H1 (cell line): ENCODE results near the gene RSPH6A. TPM values are rescaled to one million over a fixed set of nuclear protein-coding genes. Genes with fewer than 3 reads are reported as not detected.
A peak's percentile ranks its signal among the peaks of the same experiment; 100 is the strongest.

ENCODE experiments used
- CTCF ChIA-PET: fragments of 300-600 bp; sonication (Branson Sonifier 250); formaldehyde crosslinking; loops from one replicate; lab custom pipeline; 2021; ENCODE audit not compliant: partially characterized antibody; lab: Charles Lee
- POLR2A ChIA-PET: fragments of 300-600 bp; sonication (Branson Sonifier 250); formaldehyde crosslinking; loops from one replicate; lab custom pipeline; 2021; ENCODE audit warnings: inconsistent platforms; ENCODE audit not compliant: partially characterized antibody; lab: Charles Lee
- DNase-seq, 2 experiments: peaks; one replicate each; pipeline versions ENCODE4 v3.0.0 to v3.0.0-alpha.2; 2010 to 2022; ENCODE audit warnings: low spot score in 2 of 2, low read depth in 1 of 2, mixed read lengths in 1 of 2
- FAIRE-seq: peaks from 2 replicates; lab custom pipeline; 2011; peaks lifted over from hg19 to GRCh38; lab: Jason Lieb, UNC
- H2AFZ ChIP-seq: 2 replicates; pipeline ENCODE4 v1.8.1; 2012; ENCODE audit warnings: low read length, inconsistent platforms
- H2AK5ac ChIP-seq: 2 replicates; pipeline ENCODE4 v1.6.1; 2013; ENCODE audit warnings: low read depth, low read length
- H2BK120ac ChIP-seq: replicated peaks from 2 replicates; pipeline ENCODE3; 2013; ENCODE audit warnings: low read depth, low read length, inconsistent platforms
- H2BK12ac ChIP-seq: 2 replicates; pipeline ENCODE4 v1.6.1; 2013; ENCODE audit warnings: low read depth, low read length
- H2BK15ac ChIP-seq: 2 replicates; pipeline ENCODE4 v1.6.1; 2013; ENCODE audit warnings: low read length
- H2BK20ac ChIP-seq: 2 replicates; pipeline ENCODE4 v1.6.1; 2013; ENCODE audit warnings: low read length
- H2BK5ac ChIP-seq: 2 replicates; pipeline ENCODE4 v1.6.1; 2013; ENCODE audit warnings: low read depth, low read length
- H3K14ac ChIP-seq: 2 replicates; pipeline ENCODE4 v1.6.1; 2013; ENCODE audit warnings: inconsistent platforms; ENCODE audit not compliant: insufficient read length
- H3K18ac ChIP-seq: 2 replicates; pipeline ENCODE4 v1.6.1; 2013; ENCODE audit warnings: low read length; ENCODE audit errors: extremely low read depth
- H3K23ac ChIP-seq: 2 replicates; pipeline ENCODE4 v1.6.1; 2013; ENCODE audit warnings: inconsistent platforms; ENCODE audit not compliant: insufficient read length
- H3K23me2 ChIP-seq: 2 replicates; pipeline ENCODE4 v1.6.1; 2013; ENCODE audit warnings: low read depth, low read length
- H3K27ac ChIP-seq: 2 replicates; pipeline ENCODE4 v1.6.1; 2011; ENCODE audit warnings: low read depth, low read length, inconsistent platforms
- H3K27me3 ChIP-seq, 4 experiments: replicated peaks in 1 of 4; 1 replicate in 1 of 4; 2 replicates in 3 of 4; pipeline versions ENCODE4 v1.6.1 to v1.8.1; 2011 to 2013; ENCODE audit warnings: low read length in 3 of 4, mild to moderate bottlenecking in 3 of 4, inconsistent platforms in 2 of 4, mixed read lengths in 2 of 4, moderate library complexity in 1 of 4; ENCODE audit not compliant: control insufficient read depth in 3 of 4, insufficient read depth in 3 of 4; ENCODE audit errors: extremely low read depth in 1 of 4
- H3K36me3 ChIP-seq, 4 experiments: 2 replicates each; pipeline versions ENCODE4 v1.6.1 to v1.8.1; 2011 to 2013; ENCODE audit warnings: mild to moderate bottlenecking in 4 of 4, low read length in 3 of 4, moderate library complexity in 2 of 4, control low read depth in 1 of 4, inconsistent platforms in 1 of 4; ENCODE audit not compliant: insufficient read depth in 4 of 4, control insufficient read depth in 2 of 4
- H3K4ac ChIP-seq: replicated peaks from 2 replicates; pipeline ENCODE3; 2013; ENCODE audit warnings: low read length, low read depth, mixed read lengths, inconsistent platforms; ENCODE audit not compliant: insufficient read length
- H3K4me1 ChIP-seq, 4 experiments: replicated peaks in 1 of 4; 1 replicate in 1 of 4; 2 replicates in 3 of 4; pipeline versions ENCODE4 v1.6.1 to v1.8.1; 2011 to 2013; ENCODE audit warnings: low read length in 3 of 4, inconsistent platforms in 2 of 4, mixed read lengths in 1 of 4; ENCODE audit not compliant: insufficient read depth in 4 of 4, control insufficient read depth in 3 of 4
- H3K4me2 ChIP-seq, 2 experiments: 2 replicates each; pipeline versions ENCODE4 v1.6.1 to v1.8.1; 2011 to 2013; ENCODE audit warnings: low read depth in 2 of 2, low read length in 2 of 2, control low read depth in 1 of 2, inconsistent platforms in 1 of 2, mild to moderate bottlenecking in 1 of 2; ENCODE audit not compliant: insufficient read depth in 1 of 2
- H3K4me3 ChIP-seq, 4 experiments: fragments of 200-600, 300-600 bp in 1 of 4; sonication (generic), shearing (Covaris generic), sonication (Bioruptor Twin) in 1 of 4; 2 replicates each; pipeline versions ENCODE4 v1.5.1 to v1.8.1; 2011 to 2016; ENCODE audit warnings: low read length in 4 of 4, low read depth in 3 of 4, control low read depth in 2 of 4, inconsistent platforms in 2 of 4, mild to moderate bottlenecking in 2 of 4, mixed read lengths in 1 of 4, moderate library complexity in 1 of 4; ENCODE audit not compliant: insufficient read depth in 2 of 4; ENCODE audit errors: extremely low read depth in 1 of 4
- H3K56ac ChIP-seq: replicated peaks from 2 replicates; pipeline ENCODE3; 2013; ENCODE audit warnings: low read depth, mild to moderate bottlenecking, mixed read lengths, low read length, inconsistent platforms; ENCODE audit not compliant: insufficient read length
- H3K79me1 ChIP-seq: 2 replicates; pipeline ENCODE4 v1.6.1; 2013; ENCODE audit warnings: low read depth, low read length, control low read depth
- H3K79me2 ChIP-seq, 2 experiments: 2 replicates each; pipeline versions ENCODE4 v1.6.1 to v1.8.1; 2012 to 2013; ENCODE audit warnings: low read length in 2 of 2, mild to moderate bottlenecking in 2 of 2, inconsistent platforms in 1 of 2; ENCODE audit not compliant: insufficient read depth in 2 of 2, control insufficient read depth in 1 of 2
- H3K9ac ChIP-seq, 4 experiments: replicated peaks in 1 of 4; 1 replicate in 1 of 4; 2 replicates in 3 of 4; pipeline versions ENCODE4 v1.6.1 to v1.8.1; 2011 to 2013; ENCODE audit warnings: low read depth in 3 of 4, low read length in 3 of 4, control low read depth in 2 of 4, mild to moderate bottlenecking in 2 of 4, moderate library complexity in 2 of 4, inconsistent platforms in 1 of 4; ENCODE audit errors: extremely low read depth in 1 of 4
- H3K9me3 ChIP-seq, 2 experiments: 2 replicates each; pipeline versions ENCODE4 v1.6.1 to v1.8.1; 2012 to 2013; ENCODE audit warnings: mild to moderate bottlenecking in 2 of 2, moderate library complexity in 2 of 2, control low read depth in 1 of 2, inconsistent platforms in 1 of 2, low read depth in 1 of 2, low read length in 1 of 2, mixed read lengths in 1 of 2; ENCODE audit not compliant: insufficient read depth in 2 of 2
- H4K20me1 ChIP-seq, 2 experiments: replicated peaks in 1 of 2; 2 replicates each; pipeline versions ENCODE3 to v1.8.1; 2011 to 2013; ENCODE audit warnings: inconsistent platforms in 2 of 2, low read length in 2 of 2, mild to moderate bottlenecking in 1 of 2; ENCODE audit not compliant: insufficient read depth in 2 of 2, control insufficient read depth in 1 of 2
- H4K5ac ChIP-seq: 2 replicates; pipeline ENCODE4 v1.6.1; 2013; ENCODE audit warnings: low read length, low read depth, mixed read lengths, inconsistent platforms; ENCODE audit not compliant: insufficient read length
- H4K8ac ChIP-seq: 2 replicates; pipeline ENCODE4 v1.8.0; 2013; ENCODE audit warnings: mild to moderate bottlenecking, moderate library complexity, low read length, inconsistent platforms; ENCODE audit not compliant: insufficient read depth; ENCODE audit errors: extremely low read depth
- H4K91ac ChIP-seq: replicated peaks from 2 replicates; pipeline ENCODE3; 2013; ENCODE audit warnings: low read length, mixed read lengths, inconsistent platforms; ENCODE audit not compliant: insufficient read length
- CTCF ChIP-seq, 3 experiments: IDR thresholded peaks; 1 replicate in 2 of 3; 2 replicates in 1 of 3; pipeline versions ENCODE4 v1.5.1 to v1.6.1; 2011; ENCODE audit warnings: low read length in 3 of 3, mild to moderate bottlenecking in 3 of 3, inconsistent platforms in 2 of 3, low read depth in 1 of 3, moderate library complexity in 1 of 3; ENCODE audit not compliant: insufficient read depth in 1 of 3; ENCODE audit errors: control extremely low read depth in 1 of 3
- SIRT6 ChIP-seq: IDR thresholded peaks from one replicate; pipeline ENCODE4 v1.7.1; 2012; ENCODE audit warnings: low read length, inconsistent platforms
- WGBS, 2 experiments: shearing (Covaris generic) in 1 of 2; methylation state at CpG; one replicate each; pipeline versions ENCODE4 v1.1.6 to v1.1.7; 2013 to 2015; ENCODE audit warnings: low lambda C conversion rate in 2 of 2, mixed read lengths in 2 of 2, inconsistent platforms in 1 of 2, low coverage in 1 of 2, missing lambda C conversion rate in 1 of 2; ENCODE audit not compliant: insufficient replicate concordance in 2 of 2, insufficient coverage in 1 of 2, insufficient read length in 1 of 2; ENCODE audit errors: extremely low coverage in 1 of 2, missing lambda C conversion rate in 1 of 2; 5-methylcytosine and 5-hydroxymethylcytosine counted together
- polyA plus RNA-seq, 7 experiments: library from polyadenylated mRNA; depleted of rRNA in 3 of 7; stranded (reverse) in 5 of 7; unstranded in 2 of 7; fragments of >200 nt in 5 of 7; fragments of 200-250 nt in 2 of 7; gene quantifications; 1 replicate in 5 of 7; 2 replicates in 1 of 7; 4 replicates in 1 of 7; pipeline versions ENCODE4 v1.2.1 to v1.2.3, GENCODE V29; 2011 to 2013; ENCODE audit warnings: missing spikeins in 2 of 7, mixed read lengths in 2 of 7
- total RNA-seq: library from RNA; stranded (reverse); fragmentation: NEBNext Ultra II Directional; extraction: Animal tissue kit (Norgen Biotek cat#: 25700); gene quantifications from 2 replicates; pipeline ENCODE4 v1.2.1, GENCODE V29; 2021

The RSPH6A gene
- total and polyA plus RNA-seq, 2 of the 8 experiments (the other 6 are each of a cell fraction or from before 2014, with no cell fraction given): 0.05 to 0.19 TPM

DNA sequence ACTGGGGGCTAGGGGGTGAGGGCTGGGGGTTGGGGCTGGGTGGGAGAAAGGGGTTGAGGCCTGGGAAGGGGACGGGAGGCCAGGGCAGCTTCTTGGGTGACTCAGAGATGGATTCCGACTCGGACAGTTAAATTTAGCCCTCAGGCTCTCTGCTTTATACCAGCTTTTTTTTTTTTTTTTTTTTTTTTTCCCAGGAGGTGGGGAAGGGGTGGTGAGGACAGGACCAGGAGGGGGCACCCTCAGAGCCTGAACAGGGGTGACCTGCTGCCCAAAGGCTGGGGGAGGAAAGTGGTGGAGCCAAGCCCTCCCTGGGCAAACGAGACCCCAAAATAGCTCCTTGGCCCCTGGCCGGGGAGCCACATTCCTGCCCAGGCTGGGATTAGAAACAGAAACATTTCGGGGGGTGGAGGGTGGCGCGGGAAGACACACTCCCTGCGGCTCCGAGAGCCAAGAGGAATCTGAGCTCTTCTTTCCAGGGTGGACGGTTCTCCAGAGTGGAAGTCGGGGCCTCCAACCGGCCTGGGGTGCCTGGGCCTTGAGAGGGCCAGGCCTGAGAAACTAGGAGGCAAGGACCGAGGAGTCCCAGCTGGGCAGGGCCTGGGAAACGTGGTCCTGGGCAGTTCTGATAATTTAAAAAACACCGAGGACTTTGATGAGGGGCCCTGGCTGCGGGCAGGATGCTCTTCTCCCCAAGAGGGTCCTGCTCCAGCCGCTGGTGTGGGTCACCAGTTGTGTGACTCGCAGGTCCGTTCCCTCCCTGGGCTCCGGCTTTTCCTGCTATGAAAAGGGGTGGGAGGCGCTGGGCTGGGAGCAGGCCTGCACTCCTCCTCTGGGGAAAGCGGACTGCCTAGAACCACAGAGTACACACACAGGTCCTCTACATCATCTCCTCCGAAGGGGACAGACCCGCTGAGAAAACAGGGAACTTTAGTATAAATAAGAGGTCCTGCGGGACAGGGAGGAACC is 32.0 kb downstream of the RSPH6A start:
- Histone ChIP-seq H3K36me3 (peaks cover 3 to 18% (median 9%) of the 10 kb centered on the region in 4 experiments; a peak in 6 of 8 replicates), H3K79me1 (0 out of 2 replicates have a peak, but pooled peaks cover 4% of the 10 kb centered on the region), H3K9me3 (no peaks in the 10 kb centered on the region), H3K23me2 (peaks cover 2% of the 10 kb centered on the region; the same call in 1 of the 2 replicates), H3K79me2 (no peaks in the 10 kb centered on the region), H3K23ac (no peak overlapping the region), H2AK5ac (no peak overlapping the region), H3K18ac (no peak overlapping the region), H2BK20ac (no peak overlapping the region), H3K4me3 (no peak overlapping the region), H3K4me2 (no peak overlapping the region), H3K56ac (no peak overlapping the region), H3K14ac (no peak overlapping the region), H4K20me1 (peaks cover 11 to 24% of the 10 kb centered on the region in 2 experiments)
- WGBS, 2 experiments: 91% methylated on average over 18 of the region's 26 CpGs; no CpG with 5 or more reads in 1 of the 2 experiments
- POLR2A ChIA-PET: interaction anchor here (0.6 to 9.5 kb wide), 7 partner anchors 9 to 66 kb away, joined by 3 to 133 read pairs (median 7); partner anchors contain the start of genes DMWD and SIX5
- TF ChIP-seq SIRT6: no peak
- 0 out of 4 replicates have a peak, but pooled peaks of 1 of the 3 experiments have one; percentile 4 for TF ChIP-seq CTCF (IDR thresholded peaks at IDR 0.05; ENCODE audit: control extremely low read depth in 1 of 3, insufficient read depth in 1 of 3, low read depth in 1 of 3, low read length in 3 of 3)
- TF ChIP-seq, all 59 proteins: peak for 1
- H2BK120ac ChIP-seq: no peak overlapping the region
- DNase-seq: no peak
- no peak overlapping the region for H2BK15ac ChIP-seq
- peaks cover 0 to 6% (median 0%) of the 10 kb centered on the region in 4 experiments; a peak in 1 of 7 replicates for H3K27me3 ChIP-seq
- no peak for FAIRE-seq
- no peak overlapping the region for H3K9ac ChIP-seq
- no peak overlapping the region for H4K8ac ChIP-seq
- H2AFZ ChIP-seq: no peak overlapping the region
- H3K27ac ChIP-seq: no peak overlapping the region
- H2BK5ac ChIP-seq: no peak overlapping the region
- no peak overlapping the region for H3K4ac ChIP-seq
- H3K4me1 ChIP-seq: peaks cover 3 to 26% (median 15%) of the 10 kb centered on the region in 4 experiments
- no peak overlapping the region for H4K5ac ChIP-seq
- no peak overlapping the region for H4K91ac ChIP-seq
- CTCF ChIA-PET: interaction anchor here (0.7 to 5.1 kb wide), 14 partner anchors 8 to 243 kb away, joined by 3 to 45 read pairs (median 4); partner anchors contain the start of genes IRF2BP1 and SIX5
- H2BK12ac ChIP-seq: no peak overlapping the region
